ENCODE results near the gene ZMYND8. TPM values are rescaled to one million over a fixed set of nuclear protein-coding genes. Genes with fewer than 3 reads are reported as not detected.
"Not testable (repeated sequence)": the region's sequence is repeated elsewhere in the genome, so short reads cannot be mapped to it uniquely, and the experiment has no call there.

The ZMYND8 gene
- total and polyA plus RNA-seq, 2 donors (not counting 1 experiment from before 2014, with no cell fraction given): 12.6 to 13.0 TPM

DNA sequence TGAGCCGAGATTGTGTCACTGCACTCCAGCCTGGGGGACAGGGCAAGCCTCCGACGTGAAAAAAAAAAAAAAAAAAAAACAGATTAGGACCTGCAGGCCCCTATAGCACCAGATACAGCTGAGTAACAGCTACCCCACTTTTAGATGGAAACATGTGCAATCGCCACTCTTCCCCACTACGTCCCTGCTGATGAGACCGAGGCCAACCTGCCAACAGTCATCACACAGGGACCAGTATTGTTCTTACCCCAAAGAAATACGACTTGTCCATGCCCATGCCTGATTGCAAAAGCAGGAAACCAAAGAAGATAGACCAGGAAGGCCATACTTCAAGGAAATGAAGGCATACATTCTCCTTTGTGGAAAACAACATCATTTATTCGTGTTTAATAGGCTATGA lies 45.8 kb downstream of the ZMYND8 start:
- Histone ChIP-seq H3K4me1 (ENCODE audit: control insufficient read depth, extremely low read depth, insufficient read depth, low read length) (peaks cover 13% of the 10 kb centered on the region), H3K4me3 (replicated peaks in 1 of 4; ENCODE audit: control extremely low read depth in 1 of 4, insufficient read depth in 1 of 4, low read depth in 3 of 4, low read length in 4 of 4) (no peak overlapping the region), H3K36me3 (ENCODE audit: control insufficient read depth, insufficient read depth, low read length) (peaks cover 2% of the 10 kb centered on the region), H3K27ac (ENCODE audit: insufficient read depth, low read length) (no peak overlapping the region), H4K20me1 (ENCODE audit: control insufficient read depth, extremely low read depth, insufficient read depth, low read length) (no peaks in the 10 kb centered on the region), H3K79me2 (ENCODE audit: control insufficient read depth, insufficient read depth, low read length) (peaks cover 46% of the 10 kb centered on the region), H3K27me3 (ENCODE audit: control insufficient read depth, insufficient read depth, low read length) (no peaks in the 10 kb centered on the region), H2AFZ (ENCODE audit: low read length) (no peak overlapping the region), H3K4me2 (ENCODE audit: extremely low read depth, insufficient read depth, low read length) (no peak overlapping the region), H3K9me3 (ENCODE audit: control insufficient read depth, insufficient read depth, low read depth, low read length) (no peaks in the 10 kb centered on the region), H3K9ac (ENCODE audit: insufficient read depth, low read length) (no peak overlapping the region)
- TF ChIP-seq, protein P1, sequence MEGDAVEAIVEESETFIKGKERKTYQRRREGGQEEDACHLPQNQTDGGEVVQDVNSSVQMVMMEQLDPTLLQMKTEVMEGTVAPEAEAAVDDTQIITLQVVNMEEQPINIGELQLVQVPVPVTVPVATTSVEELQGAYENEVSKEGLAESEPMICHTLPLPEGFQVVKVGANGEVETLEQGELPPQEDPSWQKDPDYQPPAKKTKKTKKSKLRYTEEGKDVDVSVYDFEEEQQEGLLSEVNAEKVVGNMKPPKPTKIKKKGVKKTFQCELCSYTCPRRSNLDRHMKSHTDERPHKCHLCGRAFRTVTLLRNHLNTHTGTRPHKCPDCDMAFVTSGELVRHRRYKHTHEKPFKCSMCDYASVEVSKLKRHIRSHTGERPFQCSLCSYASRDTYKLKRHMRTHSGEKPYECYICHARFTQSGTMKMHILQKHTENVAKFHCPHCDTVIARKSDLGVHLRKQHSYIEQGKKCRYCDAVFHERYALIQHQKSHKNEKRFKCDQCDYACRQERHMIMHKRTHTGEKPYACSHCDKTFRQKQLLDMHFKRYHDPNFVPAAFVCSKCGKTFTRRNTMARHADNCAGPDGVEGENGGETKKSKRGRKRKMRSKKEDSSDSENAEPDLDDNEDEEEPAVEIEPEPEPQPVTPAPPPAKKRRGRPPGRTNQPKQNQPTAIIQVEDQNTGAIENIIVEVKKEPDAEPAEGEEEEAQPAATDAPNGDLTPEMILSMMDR (conservative IDR thresholded peaks at IDR 0.05 in 1 of 2, IDR thresholded peaks at IDR 0.05 in 1 of 2; ENCODE audit: low read depth in 1 of 2, low read length in 2 of 2): no peak
- no peak for TF ChIP-seq EZH2 (IDR thresholded peaks at IDR 0.05; ENCODE audit: low read length, missing control alignments)
- DNase-seq (ENCODE audit: low read depth in 2 of 2): no peak

DNA sequence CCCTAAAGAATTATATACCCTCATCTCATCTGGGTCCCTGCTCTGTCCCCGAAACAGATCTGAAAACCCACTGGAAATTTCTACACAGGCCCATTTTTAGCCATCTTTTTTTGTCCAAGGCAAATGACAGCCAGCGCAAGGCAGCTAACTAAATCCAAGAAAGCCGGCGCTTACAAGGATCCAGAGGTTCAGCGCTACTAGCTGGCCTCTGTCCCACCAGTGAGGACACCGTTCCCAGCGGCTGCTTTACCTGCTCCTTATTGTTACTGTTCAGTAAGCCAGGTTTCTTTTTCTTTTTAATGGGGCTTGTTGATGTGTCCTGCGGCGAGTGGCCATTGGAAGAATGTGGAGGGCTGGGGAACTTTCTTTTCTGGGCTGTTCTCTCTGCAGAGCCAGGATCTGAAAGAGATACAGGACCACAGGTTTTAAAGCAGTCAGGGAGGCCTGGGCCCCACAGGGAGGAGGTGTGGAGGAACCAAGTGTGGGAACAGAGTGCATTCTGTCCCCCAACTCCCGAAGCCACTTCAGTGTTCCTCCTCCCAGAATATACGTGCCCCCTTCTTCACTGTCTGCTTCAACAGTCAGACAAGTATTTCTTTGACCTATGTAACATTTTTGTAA lies 46.6 kb downstream of the ZMYND8 start:
- TF ChIP-seq, protein P1 (conservative IDR thresholded peaks at IDR 0.05 in 1 of 2, IDR thresholded peaks at IDR 0.05 in 1 of 2; ENCODE audit: low read depth in 1 of 2, low read length in 2 of 2): no peak
- no peak for DNase-seq (ENCODE audit: low read depth in 2 of 2)
- peaks cover 2% of the 10 kb centered on the region for H3K36me3 ChIP-seq (ENCODE audit: control insufficient read depth, insufficient read depth, low read length)
- peaks cover 40% of the 10 kb centered on the region for H3K79me2 ChIP-seq (ENCODE audit: control insufficient read depth, insufficient read depth, low read length)
- H3K27ac ChIP-seq (ENCODE audit: insufficient read depth, low read length): no peak overlapping the region
- H2AFZ ChIP-seq (ENCODE audit: low read length): no peak overlapping the region
- H4K20me1 ChIP-seq (ENCODE audit: control insufficient read depth, extremely low read depth, insufficient read depth, low read length): no peaks in the 10 kb centered on the region
- H3K4me2 ChIP-seq (ENCODE audit: extremely low read depth, insufficient read depth, low read length): no peak overlapping the region
- peaks cover 5% of the 10 kb centered on the region for H3K4me1 ChIP-seq (ENCODE audit: control insufficient read depth, extremely low read depth, insufficient read depth, low read length)
- H3K4me3 ChIP-seq (replicated peaks in 1 of 4; ENCODE audit: control extremely low read depth in 1 of 4, insufficient read depth in 1 of 4, low read depth in 3 of 4, low read length in 4 of 4): no peak overlapping the region
- no peaks in the 10 kb centered on the region for H3K27me3 ChIP-seq (ENCODE audit: control insufficient read depth, insufficient read depth, low read length)
- H3K9ac ChIP-seq (ENCODE audit: insufficient read depth, low read length): no peak overlapping the region
- H3K9me3 ChIP-seq (ENCODE audit: control insufficient read depth, insufficient read depth, low read depth, low read length): no peaks in the 10 kb centered on the region

DNA sequence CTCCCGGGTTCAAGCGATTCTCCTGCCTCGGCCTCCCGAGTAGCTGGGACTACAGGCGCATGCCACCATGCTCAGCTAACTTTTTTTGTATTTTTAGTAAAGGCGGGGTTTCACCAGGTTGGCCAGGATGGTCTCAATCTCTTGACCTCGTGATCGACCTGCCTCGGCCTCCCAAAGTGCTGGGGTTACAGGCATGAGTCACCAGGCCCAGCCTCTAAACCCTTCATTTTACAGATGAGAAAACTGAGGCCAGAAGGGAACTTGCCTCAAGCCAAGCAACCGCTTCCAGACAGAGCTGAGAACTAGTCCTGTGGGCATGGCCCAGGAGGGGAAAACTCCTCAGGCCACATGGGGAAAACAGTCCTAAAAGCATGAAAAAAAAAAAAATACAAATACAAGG lies 47.1 kb downstream of the ZMYND8 start:
- Histone ChIP-seq H3K79me2 (ENCODE audit: control insufficient read depth, insufficient read depth, low read length) (peaks cover 38% of the 10 kb centered on the region), H3K27me3 (ENCODE audit: control insufficient read depth, insufficient read depth, low read length) (no peaks in the 10 kb centered on the region), H3K4me1 (ENCODE audit: control insufficient read depth, extremely low read depth, insufficient read depth, low read length) (peaks cover 2% of the 10 kb centered on the region), H4K20me1 (ENCODE audit: control insufficient read depth, extremely low read depth, insufficient read depth, low read length) (no peaks in the 10 kb centered on the region), H3K4me2 (ENCODE audit: extremely low read depth, insufficient read depth, low read length) (no peak overlapping the region), H3K9ac (ENCODE audit: insufficient read depth, low read length) (no peak overlapping the region), H3K9me3 (ENCODE audit: control insufficient read depth, insufficient read depth, low read depth, low read length) (no peaks in the 10 kb centered on the region), H2AFZ (ENCODE audit: low read length) (no peak overlapping the region), H3K4me3 (replicated peaks in 1 of 4; ENCODE audit: control extremely low read depth in 1 of 4, insufficient read depth in 1 of 4, low read depth in 3 of 4, low read length in 4 of 4) (no peak overlapping the region), H3K27ac (ENCODE audit: insufficient read depth, low read length) (no peak overlapping the region), H3K36me3 (ENCODE audit: control insufficient read depth, insufficient read depth, low read length) (peaks cover 2% of the 10 kb centered on the region)
- no peak for TF ChIP-seq EZH2 (IDR thresholded peaks at IDR 0.05; ENCODE audit: low read length, missing control alignments)
- TF ChIP-seq, protein P1 (conservative IDR thresholded peaks at IDR 0.05 in 1 of 2, IDR thresholded peaks at IDR 0.05 in 1 of 2; ENCODE audit: low read depth in 1 of 2, low read length in 2 of 2): no peak
- DNase-seq (ENCODE audit: low read depth in 2 of 2): no peak

DNA sequence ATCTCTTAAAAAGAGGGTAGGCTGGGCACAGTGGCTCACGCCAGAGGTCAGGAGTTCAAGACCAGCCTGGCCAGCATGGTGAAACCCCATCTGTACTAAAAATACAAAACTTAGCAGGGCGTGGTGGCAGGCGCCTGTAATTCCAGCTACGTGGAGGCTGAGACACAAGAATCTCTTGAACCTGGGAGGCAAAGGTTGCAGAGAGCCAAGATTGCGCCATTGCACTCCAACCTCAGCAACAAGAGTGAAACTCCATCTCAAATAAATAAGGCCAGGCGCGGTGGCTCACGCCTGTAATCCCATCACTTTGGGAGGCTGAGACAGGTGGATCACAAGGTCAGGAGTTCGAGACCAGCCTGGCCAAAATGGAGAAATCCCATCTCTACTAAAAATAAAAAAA lies 48.9 kb downstream of the ZMYND8 start:
- H2AFZ ChIP-seq (ENCODE audit: low read length); H3K4me2 ChIP-seq (ENCODE audit: extremely low read depth, insufficient read depth, low read length); H3K9me3 ChIP-seq (ENCODE audit: control insufficient read depth, insufficient read depth, low read depth, low read length); H3K36me3 ChIP-seq (ENCODE audit: control insufficient read depth, insufficient read depth, low read length); H3K9ac ChIP-seq (ENCODE audit: insufficient read depth, low read length); H3K4me1 ChIP-seq (ENCODE audit: control insufficient read depth, extremely low read depth, insufficient read depth, low read length); DNase-seq (ENCODE audit: low read depth in 2 of 2); H3K27me3 ChIP-seq (ENCODE audit: control insufficient read depth, insufficient read depth, low read length); H3K4me3 ChIP-seq (replicated peaks in 1 of 4; ENCODE audit: control extremely low read depth in 1 of 4, insufficient read depth in 1 of 4, low read depth in 3 of 4, low read length in 4 of 4); H4K20me1 ChIP-seq (ENCODE audit: control insufficient read depth, extremely low read depth, insufficient read depth, low read length); H3K27ac ChIP-seq (ENCODE audit: insufficient read depth, low read length): not testable (repeated sequence)
- peaks cover 35% of the 10 kb centered on the region for H3K79me2 ChIP-seq (ENCODE audit: control insufficient read depth, insufficient read depth, low read length)
